Breast epithelium (tissue), 3 donors: ENCODE measurements around the gene NES.

Source experiments
- CTCF ChIP-seq, 3 donors: fragments of 450-650 bp; IDR thresholded peaks; one replicate each; pipeline ENCODE4 v1.5.1; 2016 to 2017; ENCODE audit warnings: antibody characterized with exemption in 3 of 3, mild to moderate bottlenecking in 3 of 3, moderate library complexity in 3 of 3
- POLR2AphosphoS5 ChIP-seq, 3 donors: sonication (generic); formaldehyde crosslinking; IDR thresholded peaks; one replicate each; pipeline ENCODE4 v1.6.1; 2017; ENCODE audit warnings: antibody characterized with exemption in 3 of 3

GRCh38 chr1:156676114-156676819 is 940 bp downstream of the NES start:
- TF ChIP-seq CTCF (IDR thresholded peaks at IDR 0.05) (no peak), POLR2AphosphoS5 (IDR thresholded peaks at IDR 0.05) (no peak)
